Measurements from ENCODE around the gene CHODL.

CHODL gene

GRCh38 chr21:18268906-18269305 lies 24.3 kb downstream of the CHODL start:
- Histone ChIP-seq H3K27ac (replicated peaks) (no peak overlapping the region), H3K4me3 (replicated peaks; ENCODE audit: insufficient read depth, low read length) (no peak overlapping the region), H3K27me3 (ENCODE audit: insufficient read depth, poor library complexity, severe bottlenecking) (no peaks in the 10 kb centered on the region)
- TF ChIP-seq SPI1 (IDR thresholded peaks at IDR 0.05; ENCODE audit: borderline replicate concordance, low read depth) (no peak), CTCF (IDR thresholded peaks at IDR 0.05; ENCODE audit: insufficient read depth, low read length) (no peak), GABPA (IDR thresholded peaks at IDR 0.05; ENCODE audit: low read depth) (no peak), POLR2AphosphoS5 (IDR thresholded peaks at IDR 0.05; ENCODE audit: low read depth) (no peak), REST (IDR thresholded peaks at IDR 0.05; ENCODE audit: insufficient replicate concordance, low read depth) (no peak)
- DNase-seq (ENCODE audit: low read depth in 1 of 2, low spot score in 1 of 2): no peak

GRCh38 chr21:18269856-18270255 lies 25.2 kb downstream of the CHODL start:
- H3K27ac ChIP-seq (replicated peaks): no peak overlapping the region
- H3K27me3 ChIP-seq (ENCODE audit: insufficient read depth, poor library complexity, severe bottlenecking): no peaks in the 10 kb centered on the region
- TF ChIP-seq SPI1 (IDR thresholded peaks at IDR 0.05; ENCODE audit: borderline replicate concordance, low read depth) (no peak), CTCF (IDR thresholded peaks at IDR 0.05; ENCODE audit: insufficient read depth, low read length) (no peak), POLR2AphosphoS5 (IDR thresholded peaks at IDR 0.05; ENCODE audit: low read depth) (no peak), REST (IDR thresholded peaks at IDR 0.05; ENCODE audit: insufficient replicate concordance, low read depth) (no peak), GABPA (IDR thresholded peaks at IDR 0.05; ENCODE audit: low read depth) (no peak)
- no peak for DNase-seq (ENCODE audit: low read depth in 1 of 2, low spot score in 1 of 2)
- H3K4me3 ChIP-seq (replicated peaks; ENCODE audit: insufficient read depth, low read length): no peak overlapping the region

GRCh38 chr21:18273400-18273799 lies 28.8 kb downstream of the CHODL start:
- Histone ChIP-seq H3K4me3 (replicated peaks; ENCODE audit: insufficient read depth, low read length) (no peak overlapping the region), H3K27ac (replicated peaks) (no peak overlapping the region), H3K27me3 (ENCODE audit: insufficient read depth, poor library complexity, severe bottlenecking) (no peaks in the 10 kb centered on the region)
- no peak for DNase-seq (ENCODE audit: low read depth in 1 of 2, low spot score in 1 of 2)
- TF ChIP-seq SPI1 (IDR thresholded peaks at IDR 0.05; ENCODE audit: borderline replicate concordance, low read depth): no peak
- no peak for TF ChIP-seq CTCF (IDR thresholded peaks at IDR 0.05; ENCODE audit: insufficient read depth, low read length)
- TF ChIP-seq POLR2AphosphoS5 (IDR thresholded peaks at IDR 0.05; ENCODE audit: low read depth): no peak
- TF ChIP-seq GABPA (IDR thresholded peaks at IDR 0.05; ENCODE audit: low read depth): no peak
- TF ChIP-seq REST (IDR thresholded peaks at IDR 0.05; ENCODE audit: insufficient replicate concordance, low read depth): no peak

All from HL-60 (cell line).